GM18951 (cell line): ENCODE measurements around the gene BAZ1A.
"Not testable (repeated sequence)": the region's sequence is repeated elsewhere in the genome, so short reads cannot be mapped to it uniquely, and the experiment has no call there.

Experiments
- POLR2A ChIP-seq: IDR thresholded peaks from 4 replicates; pipeline ENCODE4 v1.6.1; 2011; ENCODE audit warnings: mild to moderate bottlenecking; ENCODE audit not compliant: insufficient read length, insufficient read depth; ENCODE audit errors: extremely low read depth
- in situ Hi-C: fragments of 300-500 bp; cut with MboI; formaldehyde crosslinking; loops from one replicate; pipeline ENCODE4 v1.12.0; 2022; ENCODE audit warnings: low sequenced_read_pairs, mixed read lengths, inconsistent platforms; ENCODE audit not compliant: unreplicated experiment

The BAZ1A gene

GRCh38 chr14:34754687-34755086 lies 120.5 kb downstream of the BAZ1A start:
- in situ Hi-C loops: no loop called here
- TF ChIP-seq POLR2A: no peak

- TF ChIP-seq POLR2A: no peak
- in situ Hi-C loops: no loop called here
These were observed 124.5 kb downstream of the BAZ1A start for GRCh38 chr14:34750670-34751069.

GRCh38 chr14:34750233-34750632 lies 124.9 kb downstream of the BAZ1A start:
- no peak for TF ChIP-seq POLR2A
- in situ Hi-C loops: no loop called here

- in situ Hi-C loops: no loop called here
- no peak for TF ChIP-seq POLR2A
These were observed 125.8 kb downstream of the BAZ1A start for GRCh38 chr14:34749408-34749807.

GRCh38 chr14:34742270-34743115 lies 132.7 kb downstream of the BAZ1A start:
- in situ Hi-C loops: no loop called here
- no peak for TF ChIP-seq POLR2A

- no peak for TF ChIP-seq POLR2A
- in situ Hi-C loops: no loop called here
These were observed 133.3 kb downstream of the BAZ1A start for GRCh38 chr14:34741840-34742239.

GRCh38 chr14:34740139-34740538 lies 135.0 kb downstream of the BAZ1A start:
- in situ Hi-C loops: not testable (repeated sequence)

GRCh38 chr14:34737079-34737478 lies 138.1 kb downstream of the BAZ1A start:
- in situ Hi-C loops: not testable (repeated sequence)

GRCh38 chr14:34733245-34733644 lies 141.9 kb downstream of the BAZ1A start:
- in situ Hi-C loops: no loop called here
- TF ChIP-seq POLR2A: no peak

GRCh38 chr14:34732802-34733201 lies 142.4 kb downstream of the BAZ1A start:
- in situ Hi-C loops: no loop called here

GRCh38 chr14:34723867-34724266 lies 151.3 kb downstream of the BAZ1A start:
- in situ Hi-C loops: no loop called here

More at GRCh38 chr14:34732802-34733201, 142.4 kb downstream of the BAZ1A start:
- no peak for TF ChIP-seq POLR2A

GRCh38 chr14:34722723-34723545 lies 152.2 kb downstream of the BAZ1A start:
- no peak for TF ChIP-seq POLR2A
- in situ Hi-C loops: no loop called here

More at GRCh38 chr14:34723867-34724266, 151.3 kb downstream of the BAZ1A start:
- TF ChIP-seq POLR2A: no peak

GRCh38 chr14:34721129-34721528 lies 154.0 kb downstream of the BAZ1A start:
- in situ Hi-C loops: no loop called here
- TF ChIP-seq POLR2A: no peak
